Measurements from ENCODE around the gene KMT2C. TPM values are rescaled to one million over a fixed set of nuclear protein-coding genes. Genes with fewer than 3 reads are reported as not detected.
"Not testable (repeated sequence)": the region's sequence is repeated elsewhere in the genome, so short reads cannot be mapped to it uniquely, and the experiment has no call there.

Gene KMT2C
- total RNA-seq, 1 experiment from 2014 or later: 14.6 TPM

DNA sequence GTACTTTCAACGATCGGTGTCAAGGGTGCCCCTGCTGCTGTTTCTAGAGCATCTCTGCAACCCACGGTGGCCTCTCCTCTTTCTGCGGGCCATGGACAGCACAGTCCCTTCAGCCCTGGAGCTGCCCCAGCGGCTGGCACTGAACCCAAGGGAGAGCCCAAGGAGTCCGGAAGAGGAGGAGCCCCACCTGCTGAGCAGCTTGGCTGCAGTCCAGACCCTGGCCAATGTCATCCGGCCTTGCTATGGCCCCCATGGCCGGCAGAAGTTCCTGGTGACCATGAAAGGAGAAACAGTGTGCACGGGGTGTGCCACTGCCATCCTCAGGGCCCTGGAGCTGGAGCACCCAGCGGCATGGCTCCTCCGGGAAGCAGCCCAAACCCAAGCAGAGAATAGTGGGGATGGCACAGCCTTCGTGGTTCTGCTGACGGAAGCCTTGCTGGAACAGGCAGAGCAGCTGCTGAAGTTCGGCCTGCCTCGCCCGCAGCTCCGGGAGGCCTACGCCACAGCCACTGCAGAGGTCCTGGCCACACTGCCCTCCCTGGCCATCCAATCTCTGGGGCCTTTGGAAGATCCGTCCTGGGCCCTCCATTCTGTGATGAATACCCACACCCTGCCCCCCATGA lies 9.7 kb upstream of the KMT2C start:
- in situ Hi-C loops (cut with HindIII; ENCODE audit: low pct_unique_long_range_greater_than_20kb, low sequenced_read_pairs); DNase-seq (ENCODE audit: low read depth, low spot score): not testable (repeated sequence)

DNA sequence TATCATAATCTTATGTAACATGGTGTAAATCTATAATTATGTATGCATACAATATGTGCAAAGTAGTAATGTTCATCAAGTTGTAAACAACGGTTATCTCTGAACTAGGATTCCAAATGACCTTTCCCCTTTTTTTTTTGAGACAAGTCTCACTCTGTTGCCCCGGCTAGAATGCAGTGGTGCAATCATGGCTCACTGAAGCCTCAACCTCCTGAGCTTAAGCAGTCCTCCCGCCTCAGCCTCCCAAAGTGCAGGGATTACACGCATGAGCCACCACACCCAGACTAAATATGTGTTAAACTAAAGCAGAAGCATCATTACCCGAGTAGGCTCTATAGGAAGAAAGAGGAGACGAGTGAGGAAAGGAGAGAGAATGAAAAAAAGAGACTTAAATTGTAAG lies 7.8 kb upstream of the KMT2C start:
- no peak for DNase-seq (ENCODE audit: low read depth, low spot score)
- in situ Hi-C loops (cut with HindIII; ENCODE audit: low pct_unique_long_range_greater_than_20kb, low sequenced_read_pairs): no loop called here

DNA sequence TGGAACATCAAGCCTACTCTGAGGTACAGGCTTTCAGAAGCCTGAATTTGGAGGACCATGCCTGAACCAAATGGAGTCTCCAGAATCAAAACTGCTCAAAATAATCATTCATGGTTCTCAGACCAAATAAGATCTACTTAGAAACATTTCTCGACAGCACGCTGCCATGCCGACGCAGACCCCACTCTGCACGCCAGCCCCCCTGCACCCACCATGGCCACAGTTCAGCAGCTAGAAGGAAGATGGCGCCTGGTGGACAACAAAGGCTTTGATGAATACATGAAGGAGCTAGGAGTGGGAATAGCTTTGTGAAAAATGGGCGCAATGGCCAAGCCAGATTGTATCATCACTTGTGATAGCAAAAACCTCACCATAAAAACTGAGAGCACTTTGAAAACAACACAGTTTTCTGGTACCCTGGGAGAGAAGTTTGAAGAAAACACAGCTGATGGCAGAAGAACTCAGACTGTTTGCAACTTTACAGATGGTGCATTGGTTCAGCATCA lies 6.6 kb upstream of the KMT2C start:
- in situ Hi-C loops (cut with HindIII; ENCODE audit: low pct_unique_long_range_greater_than_20kb, low sequenced_read_pairs): no loop called here
- no peak for DNase-seq (ENCODE audit: low read depth, low spot score)

DNA sequence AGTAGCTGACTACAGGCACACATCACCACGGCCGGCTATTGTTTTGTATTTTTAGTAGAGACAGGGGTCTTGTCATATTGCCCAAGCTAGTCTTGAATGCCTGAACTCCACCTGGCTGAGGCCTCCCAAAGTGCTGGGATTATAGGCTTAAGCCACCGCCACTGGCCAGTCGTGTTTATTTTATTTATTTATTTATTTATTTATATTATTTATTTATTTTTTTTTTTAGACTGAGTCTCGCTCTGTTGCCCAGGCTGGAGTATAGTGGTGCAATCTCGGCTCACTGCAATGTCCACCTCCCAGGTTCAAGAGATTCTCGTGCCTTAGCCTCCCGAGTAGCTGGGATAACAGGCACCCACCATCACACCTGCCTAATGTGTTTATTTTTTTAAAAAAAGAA lies 6.0 kb upstream of the KMT2C start:
- DNase-seq (ENCODE audit: low read depth, low spot score); in situ Hi-C loops (cut with HindIII; ENCODE audit: low pct_unique_long_range_greater_than_20kb, low sequenced_read_pairs): not testable (repeated sequence)

DNA sequence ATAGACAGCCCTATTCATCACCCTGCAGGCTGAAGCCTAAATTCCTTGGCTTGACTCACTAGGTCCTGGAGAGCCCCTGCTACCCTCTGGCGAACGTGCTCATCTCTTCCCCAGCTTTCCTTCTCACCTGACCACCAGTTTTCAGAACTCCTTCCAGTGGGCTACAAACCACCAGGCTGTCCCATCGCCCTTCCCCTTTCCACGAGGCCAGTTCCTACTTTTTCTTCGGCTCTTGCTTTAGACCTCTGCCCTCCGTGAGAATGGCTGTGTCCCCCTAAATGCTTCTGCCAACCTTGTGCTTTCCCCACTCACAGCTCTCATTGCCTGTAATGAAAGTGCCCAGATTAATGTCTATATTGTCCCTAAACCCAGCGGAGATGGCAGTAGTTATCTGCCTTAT lies 5.4 kb upstream of the KMT2C start:
- DNase-seq (ENCODE audit: low read depth, low spot score); in situ Hi-C loops (cut with HindIII; ENCODE audit: low pct_unique_long_range_greater_than_20kb, low sequenced_read_pairs): not testable (repeated sequence)

DNA sequence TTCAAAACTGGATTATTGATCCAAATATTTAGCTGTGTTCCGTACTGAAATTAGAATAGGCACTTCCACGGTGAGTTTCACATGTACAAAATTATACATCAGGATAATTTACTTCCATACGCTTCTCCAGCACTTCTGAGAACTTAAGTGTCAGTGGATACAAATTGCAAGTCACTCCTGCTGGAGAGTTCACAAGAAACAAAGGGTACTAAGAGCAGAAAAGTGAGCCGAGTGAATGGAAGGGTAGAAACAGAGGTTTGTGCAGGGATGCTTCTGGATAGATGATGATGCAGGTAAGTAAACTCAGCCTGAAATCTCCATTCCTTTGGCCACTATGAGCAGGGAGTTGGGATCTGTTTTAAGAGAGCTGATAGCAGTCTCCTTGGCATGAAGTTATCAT lies 2.2 kb upstream of the KMT2C start:
- DNase-seq (ENCODE audit: low read depth, low spot score); in situ Hi-C loops (cut with HindIII; ENCODE audit: low pct_unique_long_range_greater_than_20kb, low sequenced_read_pairs): not testable (repeated sequence)

DNA sequence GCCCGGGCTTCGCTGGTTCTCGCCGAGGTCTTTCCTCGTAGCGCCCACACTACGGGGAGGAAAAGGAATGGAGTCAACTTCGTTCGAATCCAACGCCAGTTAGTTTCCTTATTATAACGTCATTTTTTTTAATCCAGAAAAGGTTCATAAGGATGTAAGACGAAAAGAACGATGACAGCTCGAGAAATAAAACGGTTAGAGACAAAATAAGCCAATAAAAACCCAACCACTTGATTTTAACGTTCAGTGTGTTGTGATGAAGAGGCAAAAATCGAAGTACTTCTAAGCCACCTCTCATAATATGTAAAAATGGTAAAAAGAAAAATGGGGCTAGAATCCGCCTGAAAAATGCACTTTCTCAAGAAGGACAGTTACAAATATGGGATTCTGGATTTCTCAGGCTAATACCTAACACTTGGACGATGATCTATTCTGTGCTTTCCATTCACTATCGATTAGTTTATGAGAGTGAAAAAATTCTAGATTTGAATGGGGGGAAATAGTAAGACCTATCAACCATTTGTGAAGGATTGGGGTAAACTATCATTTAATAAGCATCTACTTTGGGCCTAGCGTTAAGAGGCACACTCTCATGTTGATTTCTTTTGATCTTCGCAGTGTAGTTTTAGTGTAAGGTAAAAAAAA lies 1.2 kb upstream of the KMT2C start:
- in situ Hi-C loops (cut with HindIII; ENCODE audit: low pct_unique_long_range_greater_than_20kb, low sequenced_read_pairs); DNase-seq (ENCODE audit: low read depth, low spot score): not testable (repeated sequence)

DNA sequence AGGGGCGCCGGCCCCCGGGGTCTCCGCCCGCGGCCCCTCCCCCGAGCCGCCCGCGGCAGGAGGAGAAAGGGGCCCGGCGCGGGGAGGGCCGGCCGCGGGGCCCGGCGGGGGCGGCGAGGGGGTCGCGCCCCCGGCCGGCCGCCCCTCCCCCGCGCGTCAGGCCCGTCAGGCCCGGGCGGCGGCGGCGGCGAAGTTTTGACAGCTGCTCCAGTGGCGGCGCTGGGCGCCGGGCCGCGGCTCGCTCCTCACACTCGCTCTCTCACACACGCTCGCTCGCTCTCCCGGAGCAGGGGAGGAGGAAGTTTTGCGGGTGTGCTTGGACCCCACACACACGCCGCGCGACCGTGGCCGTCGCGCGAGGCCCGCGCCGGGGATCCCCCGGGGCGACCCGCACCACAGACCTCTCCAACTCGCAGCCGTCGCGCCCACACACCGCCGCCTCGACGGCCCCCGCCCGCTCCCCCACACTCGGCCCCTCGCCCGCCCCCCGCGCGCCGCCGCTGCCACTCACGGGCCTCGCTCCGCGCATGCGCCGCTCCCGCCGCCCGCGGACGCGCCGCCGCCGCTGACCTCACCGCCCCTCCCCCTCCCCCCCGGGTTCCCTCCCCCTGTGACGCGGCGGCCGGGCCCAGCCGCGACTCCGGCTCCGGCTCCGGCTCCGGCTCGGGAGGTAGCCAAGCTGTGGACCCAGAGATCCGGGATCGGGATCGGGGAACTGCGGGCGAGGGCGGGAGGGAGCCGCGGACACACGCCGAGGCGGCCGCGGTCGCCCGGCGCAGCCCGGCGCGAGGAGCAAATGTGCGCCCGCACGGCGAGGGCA lies 518 bp upstream of the KMT2C start:
- DNase-seq (ENCODE audit: low read depth, low spot score): peak; percentile 94
- in situ Hi-C loops (cut with HindIII; ENCODE audit: low pct_unique_long_range_greater_than_20kb, low sequenced_read_pairs): no loop called here

DNA sequence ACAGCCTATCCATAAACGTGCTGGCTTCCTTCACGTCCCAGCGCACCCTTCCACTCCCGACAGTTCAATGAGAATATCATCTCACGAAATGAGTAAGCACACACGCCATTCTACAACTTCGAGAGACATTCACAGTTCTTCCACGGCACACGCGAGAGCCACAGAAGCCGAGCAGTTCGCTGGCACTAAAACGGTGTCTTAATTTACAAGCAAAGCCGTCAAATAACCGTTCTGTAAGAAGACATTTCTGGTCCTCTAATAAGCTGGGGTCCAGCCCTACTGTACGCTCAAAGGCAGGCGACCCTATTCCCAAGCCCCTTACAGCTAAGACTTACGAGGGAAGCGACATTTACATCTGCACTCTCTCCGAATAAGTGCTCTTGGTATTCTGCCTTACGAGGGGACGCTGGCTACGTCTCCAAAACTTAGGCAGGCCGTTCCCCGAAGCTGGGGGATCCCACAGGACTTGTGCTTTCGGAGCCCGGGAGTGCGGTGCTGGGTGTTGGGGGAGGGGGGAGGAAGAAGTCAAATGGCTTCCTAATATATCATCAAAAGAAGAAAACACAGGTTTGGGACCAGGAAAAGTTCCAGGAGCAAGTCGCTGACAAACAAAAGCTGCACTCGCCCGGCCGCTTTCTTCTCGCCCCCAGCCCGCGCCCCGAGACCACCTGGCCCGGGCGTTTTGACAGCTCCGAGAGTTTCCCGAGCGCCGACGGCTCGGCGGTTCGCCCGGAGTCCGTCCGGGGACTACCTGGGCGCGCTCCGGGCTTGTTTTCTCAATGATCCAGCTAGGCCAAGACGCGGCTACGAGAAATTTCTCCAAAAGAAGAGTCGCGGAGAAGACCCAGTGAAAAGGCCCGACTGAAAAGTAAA lies 1.1 kb downstream of the KMT2C start:
- DNase-seq (ENCODE audit: low read depth, low spot score): peak; percentile 28
- in situ Hi-C loops (cut with HindIII; ENCODE audit: low pct_unique_long_range_greater_than_20kb, low sequenced_read_pairs): not testable (repeated sequence)

DNA sequence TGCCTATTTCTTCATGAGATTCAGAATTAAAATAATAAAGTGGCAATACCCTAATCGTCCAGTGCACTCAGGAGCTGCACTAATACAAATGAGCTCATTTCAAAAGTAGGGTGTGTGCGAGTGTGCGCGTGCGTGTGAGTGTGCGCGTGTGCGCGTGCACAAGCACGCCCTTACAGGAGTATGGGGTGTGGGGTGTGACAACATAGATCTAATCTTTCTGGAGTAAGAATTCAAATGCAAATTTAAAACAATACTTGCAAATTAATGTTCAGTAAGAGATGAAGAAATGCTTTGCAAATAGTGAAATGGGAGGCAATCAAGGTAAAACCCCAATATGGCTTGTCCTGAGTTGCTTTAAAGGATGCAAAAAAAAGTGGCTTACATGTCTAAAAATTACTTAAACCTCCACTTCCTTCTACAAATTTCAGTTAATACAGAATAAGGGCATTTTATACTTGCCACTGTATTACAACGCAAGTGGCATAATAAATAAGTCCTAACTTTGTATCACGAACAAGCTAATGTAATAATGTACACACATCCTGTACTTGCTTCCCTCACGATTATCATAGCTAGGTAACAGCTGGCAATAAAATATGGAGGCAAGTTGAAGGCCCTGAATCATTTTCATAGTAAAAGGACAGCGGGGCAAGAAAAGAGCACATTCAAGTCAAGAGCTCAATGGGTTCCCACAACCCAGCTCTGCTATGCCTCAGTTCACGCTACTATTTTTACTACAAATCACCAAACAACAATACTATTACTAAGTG lies 1.9 kb downstream of the KMT2C start:
- peak; percentile 48 for DNase-seq (ENCODE audit: low read depth, low spot score)
- in situ Hi-C loops (cut with HindIII; ENCODE audit: low pct_unique_long_range_greater_than_20kb, low sequenced_read_pairs): not testable (repeated sequence)

DNA sequence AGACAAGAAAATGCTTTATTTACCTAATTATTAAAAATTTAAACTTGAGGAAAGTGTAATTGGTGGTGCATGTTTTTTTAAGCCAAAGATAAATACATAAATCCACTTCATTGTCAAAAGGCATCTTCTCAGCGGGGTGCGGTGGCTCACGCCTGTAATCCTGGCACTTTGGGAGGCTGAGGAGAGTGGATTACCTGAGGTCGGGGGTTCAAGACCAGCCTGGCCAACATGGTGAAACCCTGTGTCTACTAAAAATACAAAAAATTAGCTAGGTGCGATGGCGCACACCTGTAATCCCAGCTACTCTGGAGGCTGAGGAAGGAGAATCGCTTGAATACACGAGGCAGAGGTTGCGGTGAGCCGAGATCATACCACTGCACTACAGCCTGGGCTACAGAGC lies 3.1 kb downstream of the KMT2C start:
- DNase-seq (ENCODE audit: low read depth, low spot score); in situ Hi-C loops (cut with HindIII; ENCODE audit: low pct_unique_long_range_greater_than_20kb, low sequenced_read_pairs): not testable (repeated sequence)

DNA sequence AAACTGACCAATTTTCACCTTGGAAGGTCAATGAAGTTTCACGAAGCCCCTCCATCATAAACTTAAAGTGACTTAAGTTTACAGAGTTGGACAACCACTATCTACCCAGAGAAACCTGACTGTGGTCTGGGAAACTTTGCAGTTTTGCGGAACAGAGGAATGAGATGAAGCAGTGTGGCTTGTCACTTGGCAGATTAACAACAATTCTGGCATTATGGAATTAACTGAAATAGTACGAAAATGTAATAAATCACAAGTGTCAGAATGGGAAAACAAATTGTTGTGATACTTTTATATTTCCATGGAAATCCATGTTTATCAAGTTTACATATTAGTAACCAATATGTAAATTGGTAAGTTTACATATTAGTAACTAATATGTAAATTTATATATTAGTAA lies 4.9 kb downstream of the KMT2C start:
- in situ Hi-C loops (cut with HindIII; ENCODE audit: low pct_unique_long_range_greater_than_20kb, low sequenced_read_pairs): no loop called here
- DNase-seq (ENCODE audit: low read depth, low spot score): no peak

DNA sequence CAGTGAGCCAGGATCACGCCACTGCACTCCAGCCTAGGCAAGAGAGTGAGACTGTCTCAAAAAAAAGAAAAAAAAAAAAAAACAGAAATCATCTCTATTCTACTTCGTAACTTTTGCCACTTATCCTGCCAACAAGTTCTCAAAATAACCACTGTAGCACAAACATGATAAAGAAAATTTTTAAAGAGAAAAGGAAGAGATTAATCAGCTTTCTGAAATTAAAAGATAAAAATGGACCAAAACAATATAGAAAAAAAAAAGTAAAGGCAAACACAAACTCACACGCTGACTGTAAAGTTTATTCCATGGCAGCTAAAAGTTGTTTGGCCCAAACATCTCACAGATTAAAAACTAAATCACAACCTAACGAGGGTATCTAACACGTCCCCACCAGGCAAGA lies 5.7 kb downstream of the KMT2C start:
- DNase-seq (ENCODE audit: low read depth, low spot score); in situ Hi-C loops (cut with HindIII; ENCODE audit: low pct_unique_long_range_greater_than_20kb, low sequenced_read_pairs): not testable (repeated sequence)

DNA sequence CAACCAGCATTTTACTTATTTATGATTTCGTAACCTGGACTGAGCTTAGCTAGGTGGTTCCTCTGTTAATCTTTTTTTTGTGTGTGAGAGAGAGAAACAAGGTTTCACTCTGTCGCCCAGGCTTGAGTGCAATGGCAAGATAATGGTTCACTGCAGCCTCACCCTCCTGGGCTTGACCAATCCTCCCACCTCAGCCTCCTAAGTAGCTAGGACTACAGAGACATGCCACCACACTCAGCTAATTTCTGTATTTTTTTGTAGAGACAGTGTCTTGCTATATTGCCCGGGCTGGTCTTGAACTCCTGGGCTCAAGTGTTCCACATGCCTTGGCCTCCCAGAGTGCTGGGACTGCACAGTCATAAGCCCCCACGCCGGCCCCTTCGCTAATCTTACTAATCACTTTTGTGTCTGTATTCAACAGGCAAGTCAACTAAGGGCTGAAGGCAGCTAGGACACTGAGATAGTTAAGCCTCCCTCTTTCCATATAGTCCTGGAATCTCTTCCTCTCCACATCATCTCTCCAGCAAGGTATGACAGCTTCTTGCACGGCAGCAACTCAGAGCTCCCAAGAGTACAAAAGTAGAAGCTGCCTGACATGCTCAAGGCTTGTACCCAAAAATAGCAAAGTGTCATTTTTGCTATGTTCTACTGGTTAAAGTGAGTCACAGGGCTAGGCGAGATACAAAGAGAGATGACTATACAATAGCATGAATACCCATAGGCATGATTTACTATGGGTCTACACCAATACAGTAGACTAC lies 11.3 kb downstream of the KMT2C start:
- DNase-seq (ENCODE audit: low read depth, low spot score): no peak
- in situ Hi-C loops (cut with HindIII; ENCODE audit: low pct_unique_long_range_greater_than_20kb, low sequenced_read_pairs): no loop called here

DNA sequence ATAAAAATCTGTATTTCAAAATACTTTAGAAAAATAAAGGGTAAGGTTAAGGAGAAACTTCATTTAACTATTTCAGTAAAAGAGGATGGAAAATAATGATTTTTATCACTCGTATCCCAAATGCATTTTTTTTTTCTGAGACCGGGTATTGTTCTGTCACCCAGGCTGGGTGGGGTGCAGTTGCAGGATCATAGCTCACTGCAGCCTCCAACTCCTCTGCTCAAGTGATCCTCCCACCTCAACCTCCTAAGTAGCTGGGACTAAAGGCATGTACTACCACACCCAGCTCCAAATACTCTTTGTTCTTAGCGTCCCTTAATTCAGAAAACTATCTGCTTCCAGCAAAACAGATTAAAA lies 11.8 kb downstream of the KMT2C start:
- in situ Hi-C loops (cut with HindIII; ENCODE audit: low pct_unique_long_range_greater_than_20kb, low sequenced_read_pairs): no loop called here
- DNase-seq (ENCODE audit: low read depth, low spot score): no peak

DNA sequence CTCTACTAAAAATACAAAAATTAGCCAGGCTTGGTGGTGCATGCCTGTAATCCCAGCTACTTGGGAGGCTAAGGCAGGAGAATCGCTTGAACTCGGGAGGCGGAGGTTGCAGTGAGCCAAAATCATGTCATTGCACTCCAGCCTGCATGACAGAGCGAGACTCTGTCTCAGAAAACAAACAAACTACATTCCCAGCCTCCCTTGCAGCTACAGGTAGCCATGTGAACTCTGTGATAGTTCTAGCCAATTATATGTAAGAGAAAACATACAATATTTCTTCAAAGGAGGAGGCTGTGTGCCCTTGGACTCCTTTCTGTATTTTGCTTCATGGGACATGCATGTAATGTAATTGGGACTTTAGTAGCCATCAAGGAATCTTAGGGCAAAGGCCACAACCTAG lies 12.6 kb downstream of the KMT2C start:
- DNase-seq (ENCODE audit: low read depth, low spot score); in situ Hi-C loops (cut with HindIII; ENCODE audit: low pct_unique_long_range_greater_than_20kb, low sequenced_read_pairs): not testable (repeated sequence)

Data from SK-MEL-5 (cell line).